HG03066 (cell line): Measurements from ENCODE around the gene KCP.

Experiments
- ATAC-seq: cut with Tn5 transposase; IDR thresholded peaks from one replicate; pipeline ENCODE4 v1.9.1; 2021; ENCODE audit warnings: low read depth; ENCODE audit not compliant: unreplicated experiment

KCP gene

GRCh38 chr7:128831178-128831993 lies 79.1 kb downstream of the KCP start:
- no peak for ATAC-seq

- ATAC-seq = no peak
Observed at GRCh38 chr7:128830231-128831177, 80.0 kb downstream of the KCP start, which contains the start of gene FLNC. Gene FLNC, plus strand, starts transcription at chr7:128830406. Its CDS starts 232 bp downstream, at chr7:128830638.

GRCh38 chr7:128829391-128830166 lies 80.9 kb downstream of the KCP start:
- ATAC-seq = no peak

- ATAC-seq = no peak
Observed at GRCh38 chr7:128827971-128828711, 82.4 kb downstream of the KCP start.

GRCh38 chr7:128827248-128827958 lies 83.1 kb downstream of the KCP start:
- ATAC-seq = no peak

- no peak for ATAC-seq
Observed at GRCh38 chr7:128826916-128827247, 83.6 kb downstream of the KCP start.
